Liver (tissue), 9 donors: ENCODE measurements around the gene DNAJC4. TPM values are rescaled to one million over a fixed set of nuclear protein-coding genes. Genes with fewer than 3 reads are reported as not detected.

Source experiments
- DNase-seq: peaks from one replicate; pipeline ENCODE4 v3.0.0-alpha.2; 2017; ENCODE audit warnings: low spot score
- H3K27ac ChIP-seq, 2 donors: one replicate each; pipeline ENCODE4 v1.7.0; 2013; ENCODE audit warnings: inconsistent platforms in 2 of 2, low read length in 2 of 2, control low read depth in 1 of 2, low read depth in 1 of 2, mild to moderate bottlenecking in 1 of 2
- H3K27me3 ChIP-seq, 4 donors: one replicate each; pipeline versions ENCODE4 v1.6.1 to v1.7.0; 2013; ENCODE audit warnings: low read length in 3 of 4, inconsistent platforms in 1 of 4, mild to moderate bottlenecking in 1 of 4, moderate library complexity in 1 of 4; ENCODE audit not compliant: control insufficient read depth in 4 of 4, insufficient read depth in 4 of 4
- H3K36me3 ChIP-seq, 4 donors: one replicate each; pipeline versions ENCODE4 v1.6.1 to v1.7.0; 2013; ENCODE audit warnings: low read length in 3 of 4, mild to moderate bottlenecking in 3 of 4, low read depth in 1 of 4, moderate library complexity in 1 of 4; ENCODE audit not compliant: control insufficient read depth in 4 of 4, insufficient read depth in 3 of 4
- H3K4me1 ChIP-seq, 4 donors: one replicate each; pipeline versions ENCODE4 v1.6.1 to v1.7.0; 2013; ENCODE audit warnings: low read length in 3 of 4, mild to moderate bottlenecking in 3 of 4, moderate library complexity in 1 of 4; ENCODE audit not compliant: control insufficient read depth in 4 of 4, insufficient read depth in 4 of 4
- H3K4me3 ChIP-seq, 3 donors: one replicate each; pipeline versions ENCODE4 v1.6.1 to v1.7.0; 2013; ENCODE audit warnings: low read length in 3 of 3, control low read depth in 1 of 3, low read depth in 1 of 3, mild to moderate bottlenecking in 1 of 3
- H3K9ac ChIP-seq, 2 donors: one replicate each; pipeline ENCODE4 v1.7.0; 2013; ENCODE audit warnings: low read length in 2 of 2, mild to moderate bottlenecking in 2 of 2, moderate library complexity in 2 of 2, control low read depth in 1 of 2, low read depth in 1 of 2
- H3K9me3 ChIP-seq, 4 donors: one replicate each; pipeline versions ENCODE4 v1.6.1 to v1.7.0; 2013; ENCODE audit warnings: low read length in 3 of 4; ENCODE audit not compliant: control insufficient read depth in 4 of 4
- EGR1 ChIP-seq, 2 donors: IDR thresholded peaks; 2 replicates each; pipeline ENCODE4 v1.6.1; 2016 to 2018; ENCODE audit warnings: antibody characterized with exemption in 2 of 2, low read depth in 2 of 2
- FOXA1 ChIP-seq: IDR thresholded peaks from 2 replicates; pipeline ENCODE4 v1.6.1; 2016; ENCODE audit warnings: antibody characterized with exemption
- FOXA2 ChIP-seq: IDR thresholded peaks from 2 replicates; pipeline ENCODE4 v1.6.1; 2016; ENCODE audit warnings: antibody characterized with exemption
- GABPA ChIP-seq, 2 donors: IDR thresholded peaks in 1 of 2; conservative IDR thresholded peaks in 1 of 2; 2 replicates each; pipeline ENCODE4 v1.6.1; 2016; ENCODE audit warnings: antibody characterized with exemption in 2 of 2, mild to moderate bottlenecking in 1 of 2, moderate library complexity in 1 of 2
- HNF4A ChIP-seq, 2 donors: conservative IDR thresholded peaks; 2 replicates each; pipeline ENCODE4 v1.6.1; 2016; ENCODE audit warnings: antibody characterized with exemption in 2 of 2, mild to moderate bottlenecking in 2 of 2
- HNF4G ChIP-seq: IDR thresholded peaks from 2 replicates; pipeline ENCODE4 v1.6.1; 2016; ENCODE audit warnings: antibody characterized with exemption
- JUND ChIP-seq, 2 donors: IDR thresholded peaks; 2 replicates each; pipeline ENCODE4 v1.6.1; 2016; ENCODE audit warnings: antibody characterized with exemption in 2 of 2
- NR2F2 ChIP-seq: IDR thresholded peaks from 2 replicates; pipeline ENCODE4 v1.6.1; 2016; ENCODE audit warnings: antibody characterized with exemption
- RAD21 ChIP-seq, 2 donors: IDR thresholded peaks; 2 replicates each; pipeline ENCODE4 v1.6.1; 2016; ENCODE audit warnings: antibody characterized with exemption in 2 of 2, mild to moderate bottlenecking in 2 of 2
- REST ChIP-seq: IDR thresholded peaks from 2 replicates; pipeline ENCODE4 v1.6.1; 2016; ENCODE audit warnings: antibody characterized with exemption, mild to moderate bottlenecking
- RXRA ChIP-seq, 2 donors: IDR thresholded peaks; 2 replicates each; pipeline ENCODE4 v1.6.1; 2017 to 2018; ENCODE audit warnings: antibody characterized with exemption in 2 of 2, mild to moderate bottlenecking in 1 of 2
- SP1 ChIP-seq: IDR thresholded peaks from 2 replicates; pipeline ENCODE4 v1.6.1; 2018; ENCODE audit warnings: antibody characterized with exemption, mild to moderate bottlenecking
- TAF1 ChIP-seq: conservative IDR thresholded peaks from 2 replicates; pipeline ENCODE4 v1.6.1; 2016; ENCODE audit warnings: antibody characterized with exemption, mild to moderate bottlenecking
- YY1 ChIP-seq: IDR thresholded peaks from 2 replicates; pipeline ENCODE4 v1.6.1; 2016; ENCODE audit warnings: antibody characterized with exemption, mild to moderate bottlenecking
- WGBS: extraction: QIAGEN DNeasy Blood & Tissue Kit; methylation state at CpG from one replicate; pipeline ENCODE4 v1.1.7; 2013; 5-methylcytosine and 5-hydroxymethylcytosine counted together
- polyA plus RNA-seq, 2 donors: library from polyadenylated mRNA; stranded (reverse) in 1 of 2; unstranded in 1 of 2; fragments of 200-250 nt in 1 of 2; fragments of >200 nt in 1 of 2; fragmentation: Nextera tagmentation in 1 of 2; extraction: Ambion mirVana in 1 of 2; gene quantifications; one replicate each; pipeline versions ENCODE4 v1.2.1 to v1.2.3, GENCODE V29; 2013 to 2015
- total RNA-seq, 2 donors: library from RNA; depleted of rRNA; stranded (reverse); fragments of >200 nt; gene quantifications; one replicate each; pipeline ENCODE4 v1.2.3, GENCODE V29; 2014
- TF ChIP-seq, protein P1 (sequence below): IDR thresholded peaks from 2 replicates; pipeline ENCODE4 v1.6.1; 2016; ENCODE audit warnings: antibody characterized with exemption
- TF ChIP-seq, protein P2 (sequence below): IDR thresholded peaks from 2 replicates; pipeline ENCODE4 v1.6.1; 2016; ENCODE audit warnings: antibody characterized with exemption
- TF ChIP-seq, protein P3 (sequence below): IDR thresholded peaks from 2 replicates; pipeline ENCODE4 v1.6.1; 2016; ENCODE audit warnings: antibody characterized with exemption
- TF ChIP-seq, protein P4 (sequence below): fragments of 150-350 bp; IDR thresholded peaks from 2 replicates; pipeline ENCODE4 v1.5.1; 2017; ENCODE audit warnings: improper control_type of control experiment, low read depth, low read length; ENCODE audit not compliant: missing input control
- donor health status: healthy.
- donor health status: healthy.
- donor health status: healthy.
- donor health status: healthy.
- donor health status: healthy.

The DNAJC4 gene
- total and polyA plus RNA-seq, 4 donors, result 8.5 to 25.9 (median 23.5) TPM

DNA sequence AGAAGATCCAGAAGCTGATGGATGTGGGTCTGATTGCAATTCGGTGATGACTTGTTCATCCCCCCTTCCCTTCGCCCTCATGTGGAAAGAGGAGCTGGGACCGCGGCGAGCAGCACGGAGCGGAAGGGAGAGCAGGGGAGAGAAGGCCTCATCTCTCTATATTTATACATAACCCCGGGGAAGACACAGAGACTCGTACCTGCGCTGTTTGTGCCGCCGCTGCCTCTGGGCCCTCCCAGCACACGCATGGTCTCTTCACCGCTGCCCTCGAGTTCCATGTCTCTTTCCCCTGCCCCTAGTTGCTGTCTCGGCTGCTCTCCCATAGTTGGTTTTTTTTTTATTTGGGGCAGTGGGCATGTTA is 26.3 kb upstream of the DNAJC4 start:
- Histone ChIP-seq H3K9ac (no peak overlapping the region), H3K4me1 (peaks cover 0 to 12% (median 5%) of the 10 kb centered on the region in 4 donors), H3K36me3 (peaks cover 18 to 41% (median 31%) of the 10 kb centered on the region in 4 donors), H3K27ac (no peak overlapping the region), H3K27me3 (no peaks in the 10 kb centered on the region), H3K4me3 (no peak overlapping the region), H3K9me3 (no peaks in the 10 kb centered on the region)
- no peak for TF ChIP-seq YY1
- no peak for TF ChIP-seq EGR1 (IDR thresholded peaks at IDR 0.05; ENCODE audit: low read depth in 2 of 2)
- TF ChIP-seq FOXA1, result no peak
- no peak for TF ChIP-seq HNF4A (conservative IDR thresholded peaks at IDR 0.05)
- TF ChIP-seq, protein P1, sequence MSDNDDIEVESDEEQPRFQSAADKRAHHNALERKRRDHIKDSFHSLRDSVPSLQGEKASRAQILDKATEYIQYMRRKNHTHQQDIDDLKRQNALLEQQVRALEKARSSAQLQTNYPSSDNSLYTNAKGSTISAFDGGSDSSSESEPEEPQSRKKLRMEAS, result no peak
- TF ChIP-seq HNF4G, result no peak
- TF ChIP-seq RAD21 (IDR thresholded peaks at IDR 0.05), result no peak
- no peak for TF ChIP-seq FOXA2
- TF ChIP-seq RXRA (IDR thresholded peaks at IDR 0.05), result no peak
- TF ChIP-seq, protein P2, sequence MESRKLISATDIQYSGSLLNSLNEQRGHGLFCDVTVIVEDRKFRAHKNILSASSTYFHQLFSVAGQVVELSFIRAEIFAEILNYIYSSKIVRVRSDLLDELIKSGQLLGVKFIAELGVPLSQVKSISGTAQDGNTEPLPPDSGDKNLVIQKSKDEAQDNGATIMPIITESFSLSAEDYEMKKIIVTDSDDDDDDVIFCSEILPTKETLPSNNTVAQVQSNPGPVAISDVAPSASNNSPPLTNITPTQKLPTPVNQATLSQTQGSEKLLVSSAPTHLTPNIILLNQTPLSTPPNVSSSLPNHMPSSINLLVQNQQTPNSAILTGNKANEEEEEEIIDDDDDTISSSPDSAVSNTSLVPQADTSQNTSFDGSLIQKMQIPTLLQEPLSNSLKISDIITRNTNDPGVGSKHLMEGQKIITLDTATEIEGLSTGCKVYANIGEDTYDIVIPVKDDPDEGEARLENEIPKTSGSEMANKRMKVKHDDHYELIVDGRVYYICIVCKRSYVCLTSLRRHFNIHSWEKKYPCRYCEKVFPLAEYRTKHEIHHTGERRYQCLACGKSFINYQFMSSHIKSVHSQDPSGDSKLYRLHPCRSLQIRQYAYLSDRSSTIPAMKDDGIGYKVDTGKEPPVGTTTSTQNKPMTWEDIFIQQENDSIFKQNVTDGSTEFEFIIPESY, result no peak
- TF ChIP-seq GABPA (IDR thresholded peaks at IDR 0.05 in 1 of 2, conservative IDR thresholded peaks at IDR 0.05 in 1 of 2), result no peak
- no peak for TF ChIP-seq NR2F2
- no peak for DNase-seq
- WGBS, result 93% methylated on average over 16 of the region's 16 CpGs

DNA sequence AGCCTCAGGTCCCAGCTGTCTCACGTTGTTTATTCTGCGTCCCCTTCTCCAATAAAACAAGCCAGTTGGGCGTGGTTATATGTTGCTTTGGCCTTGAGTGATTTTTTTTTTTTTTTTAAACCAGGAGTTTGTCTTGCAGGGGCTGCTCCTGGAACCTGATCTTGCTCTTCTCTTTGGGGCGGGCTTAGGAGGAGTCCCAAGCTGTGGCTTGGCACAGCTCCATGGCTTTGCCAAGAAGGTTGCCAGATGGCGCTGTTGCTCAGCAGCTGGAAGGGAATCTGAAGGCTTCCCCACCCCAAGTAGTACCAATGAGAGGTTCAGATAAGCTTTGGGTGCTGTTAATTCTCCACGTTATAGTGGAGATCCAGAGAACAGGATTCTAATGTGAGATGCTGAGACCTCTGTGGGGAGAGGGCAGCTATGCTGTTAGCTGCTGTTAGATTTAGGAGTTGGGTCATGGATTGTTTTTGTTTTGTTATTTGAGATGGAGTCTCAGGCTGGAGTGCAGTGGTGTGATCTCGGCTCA is 25.8 kb upstream of the DNAJC4 start:
- Histone ChIP-seq H3K27me3 (no peaks in the 10 kb centered on the region), H3K4me3 (no peak overlapping the region), H3K36me3 (peaks cover 18 to 41% (median 31%) of the 10 kb centered on the region in 4 donors), H3K9me3 (no peaks in the 10 kb centered on the region), H3K4me1 (peaks cover 0 to 12% (median 5%) of the 10 kb centered on the region in 4 donors), H3K9ac (no peak overlapping the region), H3K27ac (no peak overlapping the region)
- DNase-seq, result peak; percentile 86
- no peak for TF ChIP-seq YY1
- no peak for TF ChIP-seq HNF4G
- TF ChIP-seq FOXA1, result no peak
- TF ChIP-seq, protein P2, result no peak
- TF ChIP-seq, protein P3, sequence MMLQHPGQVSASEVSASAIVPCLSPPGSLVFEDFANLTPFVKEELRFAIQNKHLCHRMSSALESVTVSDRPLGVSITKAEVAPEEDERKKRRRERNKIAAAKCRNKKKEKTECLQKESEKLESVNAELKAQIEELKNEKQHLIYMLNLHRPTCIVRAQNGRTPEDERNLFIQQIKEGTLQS, result no peak
- no peak for TF ChIP-seq EGR1 (IDR thresholded peaks at IDR 0.05; ENCODE audit: low read depth in 2 of 2)
- TF ChIP-seq GABPA (IDR thresholded peaks at IDR 0.05 in 1 of 2, conservative IDR thresholded peaks at IDR 0.05 in 1 of 2), result no peak
- TF ChIP-seq JUND (IDR thresholded peaks at IDR 0.05), result no peak
- TF ChIP-seq RAD21 (IDR thresholded peaks at IDR 0.05), result peak; percentile 87
- TF ChIP-seq, protein P4, sequence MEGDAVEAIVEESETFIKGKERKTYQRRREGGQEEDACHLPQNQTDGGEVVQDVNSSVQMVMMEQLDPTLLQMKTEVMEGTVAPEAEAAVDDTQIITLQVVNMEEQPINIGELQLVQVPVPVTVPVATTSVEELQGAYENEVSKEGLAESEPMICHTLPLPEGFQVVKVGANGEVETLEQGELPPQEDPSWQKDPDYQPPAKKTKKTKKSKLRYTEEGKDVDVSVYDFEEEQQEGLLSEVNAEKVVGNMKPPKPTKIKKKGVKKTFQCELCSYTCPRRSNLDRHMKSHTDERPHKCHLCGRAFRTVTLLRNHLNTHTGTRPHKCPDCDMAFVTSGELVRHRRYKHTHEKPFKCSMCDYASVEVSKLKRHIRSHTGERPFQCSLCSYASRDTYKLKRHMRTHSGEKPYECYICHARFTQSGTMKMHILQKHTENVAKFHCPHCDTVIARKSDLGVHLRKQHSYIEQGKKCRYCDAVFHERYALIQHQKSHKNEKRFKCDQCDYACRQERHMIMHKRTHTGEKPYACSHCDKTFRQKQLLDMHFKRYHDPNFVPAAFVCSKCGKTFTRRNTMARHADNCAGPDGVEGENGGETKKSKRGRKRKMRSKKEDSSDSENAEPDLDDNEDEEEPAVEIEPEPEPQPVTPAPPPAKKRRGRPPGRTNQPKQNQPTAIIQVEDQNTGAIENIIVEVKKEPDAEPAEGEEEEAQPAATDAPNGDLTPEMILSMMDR, result peak; percentile 57
- TF ChIP-seq, protein P1, result no peak
- TF ChIP-seq REST, result no peak
- TF ChIP-seq FOXA2, result no peak
- no peak for TF ChIP-seq NR2F2
- TF ChIP-seq TAF1, result no peak
- TF ChIP-seq RXRA (IDR thresholded peaks at IDR 0.05), result no peak
- TF ChIP-seq SP1, result peak; percentile 5
- TF ChIP-seq HNF4A (conservative IDR thresholded peaks at IDR 0.05), result no peak
- 55% methylated on average over 7 of the region's 7 CpGs for WGBS
